Adrenal gland (tissue), 5 donors: ENCODE results near the gene C1QTNF8.

Experiments
- POLR2A ChIP-seq, 2 donors: fragments of 450-650 bp; IDR thresholded peaks; one replicate each; pipeline ENCODE4 v1.6.1; 2017; ENCODE audit warnings: antibody characterized with exemption in 2 of 2, mild to moderate bottlenecking in 2 of 2, moderate library complexity in 1 of 2
- TF ChIP-seq, protein P1 (sequence below), 6 experiments: fragments of 450-650 bp in 4 of 6; fragments of 200-600 bp in 2 of 6; sonication (generic) in 1 of 6; IDR thresholded peaks; 1 replicate in 5 of 6; 2 replicates in 1 of 6; pipeline versions ENCODE4 v1.5.1 to v1.8.0; 2016 to 2021; ENCODE audit warnings: antibody characterized with exemption in 6 of 6, mild to moderate bottlenecking in 2 of 6, moderate library complexity in 1 of 6
- donor health status: DM: no; HTN: no; CAD: no.

DNA sequence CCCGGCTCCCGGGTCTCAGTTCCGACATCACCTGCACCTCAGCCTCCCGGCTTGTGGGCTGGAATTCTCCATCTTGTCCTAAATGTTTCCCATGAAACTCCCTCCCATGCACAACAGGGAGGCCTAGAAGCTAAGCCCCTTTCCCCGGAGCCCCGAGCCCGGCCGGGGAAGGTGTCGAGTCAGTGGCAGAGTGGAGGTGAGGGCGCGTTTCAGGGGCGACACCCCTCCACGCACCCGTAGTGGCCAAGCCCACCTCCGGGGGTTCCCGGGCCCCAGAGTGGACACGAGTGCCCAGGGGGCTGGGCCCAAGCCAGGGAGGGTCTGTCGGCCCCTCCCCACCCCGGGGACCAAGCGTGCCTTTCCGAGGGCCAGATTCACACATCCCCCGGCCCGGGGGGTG lies 25.0 kb upstream of the C1QTNF8 start:
- no peak for TF ChIP-seq POLR2A (IDR thresholded peaks at IDR 0.05)
- TF ChIP-seq, protein P1, sequence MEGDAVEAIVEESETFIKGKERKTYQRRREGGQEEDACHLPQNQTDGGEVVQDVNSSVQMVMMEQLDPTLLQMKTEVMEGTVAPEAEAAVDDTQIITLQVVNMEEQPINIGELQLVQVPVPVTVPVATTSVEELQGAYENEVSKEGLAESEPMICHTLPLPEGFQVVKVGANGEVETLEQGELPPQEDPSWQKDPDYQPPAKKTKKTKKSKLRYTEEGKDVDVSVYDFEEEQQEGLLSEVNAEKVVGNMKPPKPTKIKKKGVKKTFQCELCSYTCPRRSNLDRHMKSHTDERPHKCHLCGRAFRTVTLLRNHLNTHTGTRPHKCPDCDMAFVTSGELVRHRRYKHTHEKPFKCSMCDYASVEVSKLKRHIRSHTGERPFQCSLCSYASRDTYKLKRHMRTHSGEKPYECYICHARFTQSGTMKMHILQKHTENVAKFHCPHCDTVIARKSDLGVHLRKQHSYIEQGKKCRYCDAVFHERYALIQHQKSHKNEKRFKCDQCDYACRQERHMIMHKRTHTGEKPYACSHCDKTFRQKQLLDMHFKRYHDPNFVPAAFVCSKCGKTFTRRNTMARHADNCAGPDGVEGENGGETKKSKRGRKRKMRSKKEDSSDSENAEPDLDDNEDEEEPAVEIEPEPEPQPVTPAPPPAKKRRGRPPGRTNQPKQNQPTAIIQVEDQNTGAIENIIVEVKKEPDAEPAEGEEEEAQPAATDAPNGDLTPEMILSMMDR (IDR thresholded peaks at IDR 0.05) = no peak
